Adrenal gland (tissue), 5 donors: ENCODE measurements around the gene FAM13B.

Experiments used
- POLR2A ChIP-seq, 2 donors: fragments of 450-650 bp; IDR thresholded peaks; one replicate each; pipeline ENCODE4 v1.6.1; 2017; ENCODE audit warnings: antibody characterized with exemption in 2 of 2, mild to moderate bottlenecking in 2 of 2, moderate library complexity in 1 of 2
- TF ChIP-seq, protein P1 (sequence below), 6 experiments: fragments of 450-650 bp in 4 of 6; fragments of 200-600 bp in 2 of 6; sonication (generic) in 1 of 6; IDR thresholded peaks; 1 replicate in 5 of 6; 2 replicates in 1 of 6; pipeline versions ENCODE4 v1.5.1 to v1.8.0; 2016 to 2021; ENCODE audit warnings: antibody characterized with exemption in 6 of 6, mild to moderate bottlenecking in 2 of 6, moderate library complexity in 1 of 6
- donor health status: DM: no; HTN: no; CAD: no.

- TF ChIP-seq, protein P1, sequence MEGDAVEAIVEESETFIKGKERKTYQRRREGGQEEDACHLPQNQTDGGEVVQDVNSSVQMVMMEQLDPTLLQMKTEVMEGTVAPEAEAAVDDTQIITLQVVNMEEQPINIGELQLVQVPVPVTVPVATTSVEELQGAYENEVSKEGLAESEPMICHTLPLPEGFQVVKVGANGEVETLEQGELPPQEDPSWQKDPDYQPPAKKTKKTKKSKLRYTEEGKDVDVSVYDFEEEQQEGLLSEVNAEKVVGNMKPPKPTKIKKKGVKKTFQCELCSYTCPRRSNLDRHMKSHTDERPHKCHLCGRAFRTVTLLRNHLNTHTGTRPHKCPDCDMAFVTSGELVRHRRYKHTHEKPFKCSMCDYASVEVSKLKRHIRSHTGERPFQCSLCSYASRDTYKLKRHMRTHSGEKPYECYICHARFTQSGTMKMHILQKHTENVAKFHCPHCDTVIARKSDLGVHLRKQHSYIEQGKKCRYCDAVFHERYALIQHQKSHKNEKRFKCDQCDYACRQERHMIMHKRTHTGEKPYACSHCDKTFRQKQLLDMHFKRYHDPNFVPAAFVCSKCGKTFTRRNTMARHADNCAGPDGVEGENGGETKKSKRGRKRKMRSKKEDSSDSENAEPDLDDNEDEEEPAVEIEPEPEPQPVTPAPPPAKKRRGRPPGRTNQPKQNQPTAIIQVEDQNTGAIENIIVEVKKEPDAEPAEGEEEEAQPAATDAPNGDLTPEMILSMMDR (IDR thresholded peaks at IDR 0.05), result no peak
- no peak for TF ChIP-seq POLR2A (IDR thresholded peaks at IDR 0.05)
Measured at GRCh38 chr5:137975208-137975607, 57.7 kb downstream of the FAM13B start.
